SK-N-SH (cell line): ENCODE data around the gene CDCP1. TPM values are rescaled to one million over a fixed set of nuclear protein-coding genes. Genes with fewer than 3 reads are reported as not detected.

ENCODE experiments used
- CTCF ChIA-PET: fragments of 300-600, 350-600 bp; formaldehyde crosslinking; extraction: SDS; loops from one replicate; lab custom pipeline; 2021; lab: Yijun Ruan, JAX
- POLR2A ChIA-PET: fragments of 350-600 bp; sonication (Branson Sonifier 250); formaldehyde crosslinking; extraction: SDS; loops from one replicate; lab custom pipeline; 2020; ENCODE audit warnings: antibody characterized with exemption, inconsistent platforms; lab: Yijun Ruan, JAX
- DNase-seq: peaks from one replicate; pipeline ENCODE4 v3.0.0; 2012
- H2AFZ ChIP-seq: fragments of 200-600 bp; sonication (generic); 2 replicates; pipeline ENCODE4 v1.8.1; 2016; ENCODE audit warnings: antibody characterized with exemption, mild to moderate bottlenecking, low read depth
- H3F3A ChIP-seq: fragments of 200-600 bp; sonication (generic); replicated peaks from 2 replicates; pipeline ENCODE3; 2016; ENCODE audit warnings: antibody characterized with exemption, mild to moderate bottlenecking; ENCODE audit not compliant: insufficient read depth
- H3K27ac ChIP-seq, 2 experiments: fragments of 200-500 bp in 1 of 2; fragments of 200-600 bp in 1 of 2; sonication (Bioruptor generic) in 1 of 2; sonication (generic), shearing (Covaris generic) in 1 of 2; 2 replicates each; pipeline versions ENCODE4 v1.5.1 to v1.6.1; 2014 to 2016; ENCODE audit warnings: low read depth in 2 of 2, inconsistent platforms in 1 of 2, low read length in 1 of 2, mild to moderate bottlenecking in 1 of 2, mixed read lengths in 1 of 2
- H3K27me3 ChIP-seq: fragments of 200-600 bp; sonication (generic), shearing (Covaris generic); 2 replicates; pipeline ENCODE4 v1.6.1; 2016; ENCODE audit warnings: mixed run types; ENCODE audit not compliant: insufficient read depth
- H3K36me3 ChIP-seq, 2 experiments: fragments of 200-500 bp in 1 of 2; fragments of 200-600 bp in 1 of 2; sonication (Bioruptor generic) in 1 of 2; sonication (generic) in 1 of 2; replicated peaks in 1 of 2; 2 replicates each; pipeline versions ENCODE3 to v1.5.1; 2014 to 2016; ENCODE audit warnings: low read length in 1 of 2, mild to moderate bottlenecking in 1 of 2; ENCODE audit not compliant: insufficient read depth in 2 of 2, control insufficient read depth in 1 of 2
- H3K4me1 ChIP-seq, 2 experiments: fragments of 200-500 bp in 1 of 2; fragments of 200-600 bp in 1 of 2; sonication (Bioruptor generic) in 1 of 2; sonication (generic), shearing (Covaris generic) in 1 of 2; 2 replicates each; pipeline versions ENCODE4 v1.5.1 to v1.6.1; 2014 to 2016; ENCODE audit warnings: low read depth in 1 of 2, low read length in 1 of 2, mixed run types in 1 of 2; ENCODE audit not compliant: insufficient read depth in 2 of 2, control insufficient read depth in 1 of 2
- H3K4me2 ChIP-seq: fragments of 200-600 bp; sonication (generic), shearing (Covaris generic); 2 replicates; pipeline ENCODE4 v1.6.1; 2017; ENCODE audit warnings: mixed run types
- H3K4me3 ChIP-seq, 2 experiments: fragments of 200-500 bp in 1 of 2; fragments of 200-600 bp in 1 of 2; sonication (Bioruptor generic) in 1 of 2; sonication (generic), shearing (Covaris generic) in 1 of 2; 2 replicates each; pipeline versions ENCODE4 v1.5.1 to v1.8.1; 2014 to 2016; ENCODE audit warnings: low read depth in 2 of 2, inconsistent platforms in 1 of 2, low read length in 1 of 2, mild to moderate bottlenecking in 1 of 2, mixed read lengths in 1 of 2, moderate library complexity in 1 of 2
- H3K79me2 ChIP-seq: fragments of 200-600 bp; sonication (generic); 2 replicates; pipeline ENCODE4 v1.8.1; 2017; ENCODE audit warnings: mild to moderate bottlenecking; ENCODE audit not compliant: insufficient read depth
- H3K9ac ChIP-seq: fragments of 200-600 bp; sonication (generic); 2 replicates; pipeline ENCODE4 v1.6.1; 2017; ENCODE audit warnings: mixed run types
- H3K9me2 ChIP-seq: fragments of 200-600 bp; sonication (generic); 2 replicates; pipeline ENCODE4 v1.6.1; 2017; ENCODE audit warnings: mixed run types
- H3K9me3 ChIP-seq: fragments of 200-600 bp; sonication (generic); 2 replicates; pipeline ENCODE4 v1.6.1; 2017; ENCODE audit warnings: mixed run types, mild to moderate bottlenecking, moderate library complexity
- H4K20me1 ChIP-seq: fragments of 200-600 bp; sonication (generic); 2 replicates; pipeline ENCODE4 v1.6.1; 2017; ENCODE audit warnings: mild to moderate bottlenecking, mixed run types; ENCODE audit not compliant: insufficient read depth
- CHD2 ChIP-seq: fragments of 150-350 bp; IDR thresholded peaks from 2 replicates; pipeline ENCODE4 v1.6.1; 2018; ENCODE audit warnings: low read length; ENCODE audit not compliant: partially characterized antibody
- ELF1 ChIP-seq: IDR thresholded peaks from 2 replicates; pipeline ENCODE4 v1.4.0; 2012
- EP300 ChIP-seq, 2 experiments: IDR thresholded peaks; 2 replicates each; pipeline versions ENCODE4 v1.4.0 to v1.6.1; 2012; ENCODE audit warnings: borderline replicate concordance in 1 of 2, low read depth in 1 of 2, low read length in 1 of 2
- EZH2phosphoT487 ChIP-seq: fragments of 200-600 bp; sonication (generic); IDR thresholded peaks from 2 replicates; pipeline ENCODE4 v1.6.1; 2017; ENCODE audit warnings: low read depth, mixed run types, mild to moderate bottlenecking, antibody characterized with exemption, moderate library complexity, borderline replicate concordance
- FOSL2 ChIP-seq: IDR thresholded peaks from 2 replicates; pipeline ENCODE4 v1.4.0; 2012; ENCODE audit warnings: low read depth, mild to moderate bottlenecking, moderate library complexity, borderline replicate concordance
- FOXJ3 ChIP-seq: sonication (generic); formaldehyde crosslinking; IDR thresholded peaks from 2 replicates; pipeline ENCODE4 v1.5.1; 2020; ENCODE audit warnings: mild to moderate bottlenecking, missing genetic modification reagents
- GATA2 ChIP-seq: sonication (generic); formaldehyde crosslinking; IDR thresholded peaks from 2 replicates; pipeline ENCODE4 v1.5.0; 2020; ENCODE audit warnings: mild to moderate bottlenecking, missing genetic modification reagents
- MEF2A ChIP-seq: IDR thresholded peaks from 2 replicates; pipeline ENCODE4 v1.4.0; 2012; ENCODE audit warnings: low read depth, borderline replicate concordance
- MXI1 ChIP-seq: IDR thresholded peaks from 2 replicates; pipeline ENCODE4 v1.6.1; 2012; ENCODE audit warnings: mild to moderate bottlenecking, low read depth, low read length, improper control_type of control experiment
- NFIC ChIP-seq: IDR thresholded peaks from 2 replicates; pipeline ENCODE4 v1.4.0; 2012; ENCODE audit warnings: borderline replicate concordance
- POLR2AphosphoS5 ChIP-seq: IDR thresholded peaks from 2 replicates; pipeline ENCODE4 v1.6.1; 2012; ENCODE audit warnings: low read depth, low read length
- RCOR1 ChIP-seq: fragments of 150-350 bp; IDR thresholded peaks from 2 replicates; pipeline ENCODE4 v1.6.1; 2017; ENCODE audit warnings: antibody characterized with exemption, low read length
- RFX5 ChIP-seq: IDR thresholded peaks from 2 replicates; pipeline ENCODE4 v1.6.1; 2012; ENCODE audit warnings: mild to moderate bottlenecking, improper control_type of control experiment, low read length
- RXRA ChIP-seq: IDR thresholded peaks from 2 replicates; pipeline ENCODE4 v1.4.0; 2012; ENCODE audit warnings: low read depth, mild to moderate bottlenecking, borderline replicate concordance
- SMC3 ChIP-seq: IDR thresholded peaks from 2 replicates; pipeline ENCODE4 v1.6.1; 2012; ENCODE audit warnings: low read depth, low read length, improper control_type of control experiment
- TAF1 ChIP-seq: IDR thresholded peaks from 2 replicates; pipeline ENCODE4 v1.6.1; 2012; ENCODE audit warnings: low read depth, mild to moderate bottlenecking, low read length, moderate library complexity, borderline replicate concordance
- TCF12 ChIP-seq: IDR thresholded peaks from 2 replicates; pipeline ENCODE4 v1.4.0; 2012
- YY1 ChIP-seq: IDR thresholded peaks from 2 replicates; pipeline ENCODE4 v1.4.0; 2012; ENCODE audit warnings: low read depth, mild to moderate bottlenecking
- WGBS: methylation state at CpG from one replicate; pipeline ENCODE4 v1.1.6; 2017; ENCODE audit warnings: low lambda C conversion rate; 5-methylcytosine and 5-hydroxymethylcytosine counted together
- polyA plus RNA-seq, 3 experiments: library from polyadenylated mRNA; depleted of rRNA; stranded (reverse); fragments of >200 nt; gene quantifications; 2 replicates each; pipeline ENCODE4 v1.2.3, GENCODE V29; 2012
- TF ChIP-seq, protein P1 (sequence below): IDR thresholded peaks from 2 replicates; pipeline ENCODE4 v1.4.0; 2012; ENCODE audit warnings: low read depth
- TF ChIP-seq, protein P2 (sequence below): IDR thresholded peaks from 2 replicates; pipeline ENCODE4 v1.6.1; 2012; ENCODE audit warnings: mild to moderate bottlenecking, low read depth, low read length, moderate library complexity
- TF ChIP-seq, protein P3 (sequence below): fragments of 200-600 bp; sonication (generic); IDR thresholded peaks from 2 replicates; pipeline ENCODE4 v1.6.1; 2017; ENCODE audit warnings: antibody characterized with exemption, mild to moderate bottlenecking, moderate library complexity

CDCP1 gene
- polyA plus RNA-seq, 1 of the 3 experiments (the other 2 are of a cell fraction): 3.6 TPM

DNA sequence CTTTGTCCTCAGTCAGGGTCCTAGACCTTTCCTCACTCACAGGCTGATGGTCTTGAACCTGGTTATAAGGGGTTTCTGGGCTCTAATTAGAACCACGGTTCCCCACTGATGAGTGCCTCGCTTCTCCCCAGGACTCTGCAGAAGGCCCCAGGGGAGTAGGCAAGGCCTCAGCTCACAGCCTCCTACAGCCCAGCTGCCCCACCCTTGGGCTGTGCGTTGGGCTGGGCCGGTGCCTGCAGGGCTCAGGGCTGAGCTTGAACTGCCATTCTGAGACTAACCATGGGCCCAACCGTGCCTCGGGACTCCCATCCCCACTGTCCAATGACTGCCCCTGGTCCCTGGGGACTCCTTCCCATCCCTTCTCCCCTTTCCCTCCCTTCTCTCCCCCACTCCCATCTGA, 94.5 kb downstream of the CDCP1 start (continued):
- TF ChIP-seq, protein P1, sequence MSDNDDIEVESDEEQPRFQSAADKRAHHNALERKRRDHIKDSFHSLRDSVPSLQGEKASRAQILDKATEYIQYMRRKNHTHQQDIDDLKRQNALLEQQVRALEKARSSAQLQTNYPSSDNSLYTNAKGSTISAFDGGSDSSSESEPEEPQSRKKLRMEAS: no peak
- no peak for TF ChIP-seq TCF12
- TF ChIP-seq GATA2 (CRISPR knock-in tag): no peak

DNA sequence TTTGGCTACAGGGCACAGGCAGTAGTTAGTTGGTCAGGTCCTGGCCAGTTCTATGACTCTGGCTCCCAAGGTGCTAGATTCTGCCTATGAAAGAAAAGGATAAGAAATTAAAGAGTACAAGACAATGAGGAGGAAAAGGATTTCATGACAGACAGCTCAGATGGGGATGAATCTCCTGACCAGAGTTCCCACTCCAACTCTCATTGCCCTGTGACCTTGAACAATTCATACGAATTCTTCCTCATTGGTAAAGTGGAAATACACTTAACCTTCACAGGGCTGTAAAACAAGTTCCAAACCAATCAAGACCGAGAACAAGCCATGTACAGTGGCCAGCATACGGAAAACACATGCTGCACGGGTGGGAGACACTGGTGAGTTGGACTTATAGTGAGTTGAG, 96.4 kb downstream of the CDCP1 start:
- Histone ChIP-seq H3K4me2 (no peak overlapping the region), H3K27ac (no peak overlapping the region), H4K20me1 (no peaks in the 10 kb centered on the region), H3K79me2 (no peaks in the 10 kb centered on the region), H3K9me2 (no peaks in the 10 kb centered on the region), H3K4me1 (peaks cover 0 to 2% of the 10 kb centered on the region in 2 experiments; a peak in 2 of 4 replicates), H3K9me3 (no peaks in the 10 kb centered on the region), H3K27me3 (no peaks in the 10 kb centered on the region), H3F3A (peaks cover 4% of the 10 kb centered on the region), H3K9ac (no peak overlapping the region), H2AFZ (no peak overlapping the region), H3K36me3 (no peaks in the 10 kb centered on the region), H3K4me3 (no peak overlapping the region)
- DNase-seq: no peak
- CTCF ChIA-PET: interaction anchor here (1.0 to 9.6 kb wide), 2 partner anchors 7 to 161 kb away, joined by 4 to 129 read pairs; no protein-coding TSS in a partner anchor
- POLR2A ChIA-PET: no interaction called here
- TF ChIP-seq YY1 (no peak), ELF1 (no peak), SMC3 (no peak), RFX5 (no peak), CHD2 (no peak), RXRA (no peak), MEF2A (no peak), POLR2AphosphoS5 (no peak), FOSL2 (no peak), MXI1 (no peak)
- TF ChIP-seq, protein P2, sequence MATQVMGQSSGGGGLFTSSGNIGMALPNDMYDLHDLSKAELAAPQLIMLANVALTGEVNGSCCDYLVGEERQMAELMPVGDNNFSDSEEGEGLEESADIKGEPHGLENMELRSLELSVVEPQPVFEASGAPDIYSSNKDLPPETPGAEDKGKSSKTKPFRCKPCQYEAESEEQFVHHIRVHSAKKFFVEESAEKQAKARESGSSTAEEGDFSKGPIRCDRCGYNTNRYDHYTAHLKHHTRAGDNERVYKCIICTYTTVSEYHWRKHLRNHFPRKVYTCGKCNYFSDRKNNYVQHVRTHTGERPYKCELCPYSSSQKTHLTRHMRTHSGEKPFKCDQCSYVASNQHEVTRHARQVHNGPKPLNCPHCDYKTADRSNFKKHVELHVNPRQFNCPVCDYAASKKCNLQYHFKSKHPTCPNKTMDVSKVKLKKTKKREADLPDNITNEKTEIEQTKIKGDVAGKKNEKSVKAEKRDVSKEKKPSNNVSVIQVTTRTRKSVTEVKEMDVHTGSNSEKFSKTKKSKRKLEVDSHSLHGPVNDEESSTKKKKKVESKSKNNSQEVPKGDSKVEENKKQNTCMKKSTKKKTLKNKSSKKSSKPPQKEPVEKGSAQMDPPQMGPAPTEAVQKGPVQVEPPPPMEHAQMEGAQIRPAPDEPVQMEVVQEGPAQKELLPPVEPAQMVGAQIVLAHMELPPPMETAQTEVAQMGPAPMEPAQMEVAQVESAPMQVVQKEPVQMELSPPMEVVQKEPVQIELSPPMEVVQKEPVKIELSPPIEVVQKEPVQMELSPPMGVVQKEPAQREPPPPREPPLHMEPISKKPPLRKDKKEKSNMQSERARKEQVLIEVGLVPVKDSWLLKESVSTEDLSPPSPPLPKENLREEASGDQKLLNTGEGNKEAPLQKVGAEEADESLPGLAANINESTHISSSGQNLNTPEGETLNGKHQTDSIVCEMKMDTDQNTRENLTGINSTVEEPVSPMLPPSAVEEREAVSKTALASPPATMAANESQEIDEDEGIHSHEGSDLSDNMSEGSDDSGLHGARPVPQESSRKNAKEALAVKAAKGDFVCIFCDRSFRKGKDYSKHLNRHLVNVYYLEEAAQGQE: no peak
- WGBS: 86% methylated on average over 4 of the region's 4 CpGs

DNA sequence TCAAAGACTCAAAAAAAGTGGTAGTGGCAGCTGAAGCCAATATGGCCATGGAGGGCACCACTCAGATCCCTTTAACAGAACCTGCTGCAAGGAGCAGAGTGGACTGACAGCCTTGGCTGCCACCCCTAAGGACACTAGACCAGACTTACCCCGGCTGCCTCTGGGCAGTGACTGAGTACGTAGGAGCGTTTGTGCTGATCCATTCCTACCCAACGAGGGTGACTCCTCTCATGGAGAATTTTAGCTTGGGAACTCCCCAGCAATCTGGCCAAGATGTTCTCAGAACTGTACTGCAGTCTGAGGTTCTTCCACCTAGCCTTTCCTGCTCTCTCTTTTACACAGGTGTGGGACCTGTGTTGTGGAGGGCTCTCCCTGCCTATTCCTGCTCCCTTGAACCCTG, 97.9 kb downstream of the CDCP1 start:
- H3K36me3 ChIP-seq: no peaks in the 10 kb centered on the region
- H3K4me2 ChIP-seq: no peak overlapping the region
- WGBS: no CpG with 5 or more reads among the region's 4 CpGs
- peaks cover 9% of the 10 kb centered on the region for H3F3A ChIP-seq
- DNase-seq: no peak
- H3K9me3 ChIP-seq: no peaks in the 10 kb centered on the region
- no peaks in the 10 kb centered on the region for H3K27me3 ChIP-seq
- no peak overlapping the region for H3K4me3 ChIP-seq
- H3K79me2 ChIP-seq: no peaks in the 10 kb centered on the region
- ChIA-PET POLR2A (no interaction called here), CTCF (interaction anchor here (2.2 to 16.7 kb wide), 4 partner anchors 6 to 167 kb away, joined by 9 to 631 read pairs (median 71); partner anchors contain the start of gene TMEM158)
- no peak overlapping the region for H3K9ac ChIP-seq
- peaks cover 0 to 10% of the 10 kb centered on the region in 2 experiments; a peak in 2 of 4 replicates for H3K4me1 ChIP-seq
- H3K27ac ChIP-seq: no peak overlapping the region
- H2AFZ ChIP-seq: no peak overlapping the region
- no peaks in the 10 kb centered on the region for H4K20me1 ChIP-seq
- H3K9me2 ChIP-seq: no peaks in the 10 kb centered on the region
- no peak for TF ChIP-seq NFIC
- TF ChIP-seq EP300 (IDR thresholded peaks at IDR 0.05; ENCODE audit: borderline replicate concordance in 1 of 2, low read depth in 1 of 2, low read length in 1 of 2): no peak
- no peak for TF ChIP-seq RFX5
- no peak for TF ChIP-seq YY1
- TF ChIP-seq ELF1: no peak
- no peak for TF ChIP-seq TAF1
- no peak for TF ChIP-seq MEF2A
- TF ChIP-seq FOXJ3 (CRISPR knock-in tag): no peak
- no peak for TF ChIP-seq EZH2phosphoT487
- no peak for TF ChIP-seq RCOR1
- TF ChIP-seq, protein P3, sequence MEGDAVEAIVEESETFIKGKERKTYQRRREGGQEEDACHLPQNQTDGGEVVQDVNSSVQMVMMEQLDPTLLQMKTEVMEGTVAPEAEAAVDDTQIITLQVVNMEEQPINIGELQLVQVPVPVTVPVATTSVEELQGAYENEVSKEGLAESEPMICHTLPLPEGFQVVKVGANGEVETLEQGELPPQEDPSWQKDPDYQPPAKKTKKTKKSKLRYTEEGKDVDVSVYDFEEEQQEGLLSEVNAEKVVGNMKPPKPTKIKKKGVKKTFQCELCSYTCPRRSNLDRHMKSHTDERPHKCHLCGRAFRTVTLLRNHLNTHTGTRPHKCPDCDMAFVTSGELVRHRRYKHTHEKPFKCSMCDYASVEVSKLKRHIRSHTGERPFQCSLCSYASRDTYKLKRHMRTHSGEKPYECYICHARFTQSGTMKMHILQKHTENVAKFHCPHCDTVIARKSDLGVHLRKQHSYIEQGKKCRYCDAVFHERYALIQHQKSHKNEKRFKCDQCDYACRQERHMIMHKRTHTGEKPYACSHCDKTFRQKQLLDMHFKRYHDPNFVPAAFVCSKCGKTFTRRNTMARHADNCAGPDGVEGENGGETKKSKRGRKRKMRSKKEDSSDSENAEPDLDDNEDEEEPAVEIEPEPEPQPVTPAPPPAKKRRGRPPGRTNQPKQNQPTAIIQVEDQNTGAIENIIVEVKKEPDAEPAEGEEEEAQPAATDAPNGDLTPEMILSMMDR: no peak
